Kidney (tissue), 22 donors: ENCODE measurements around the gene SCN10A. TPM values are rescaled to one million over a fixed set of nuclear protein-coding genes. Genes with fewer than 3 reads are reported as not detected.

ENCODE experiments used
- DNase-seq, 5 donors: peaks; one replicate each; pipeline ENCODE4 v3.0.0-alpha.2; 2013 to 2020
- FAIRE-seq: peaks from 2 replicates; lab custom pipeline; 2012; peaks lifted over from hg19 to GRCh38; lab: Jason Lieb, UNC
- H3K27ac ChIP-seq, 2 donors: one replicate each; pipeline ENCODE4 v1.7.0; 2013; ENCODE audit warnings: low read depth in 2 of 2, low read length in 2 of 2, inconsistent platforms in 1 of 2
- H3K27me3 ChIP-seq: one replicate; pipeline ENCODE4 v1.7.1; 2013; ENCODE audit warnings: low read length, inconsistent platforms; ENCODE audit not compliant: control insufficient read depth, insufficient read depth
- H3K36me3 ChIP-seq, 3 donors: one replicate each; pipeline versions ENCODE4 v1.7.0 to v1.7.1; 2013; ENCODE audit warnings: low read length in 3 of 3, control low read depth in 1 of 3, inconsistent platforms in 1 of 3; ENCODE audit not compliant: insufficient read depth in 3 of 3, control insufficient read depth in 2 of 3
- H3K4me1 ChIP-seq, 3 donors: one replicate each; pipeline versions ENCODE4 v1.7.0 to v1.7.1; 2013; ENCODE audit warnings: low read length in 3 of 3, inconsistent platforms in 1 of 3, low read depth in 1 of 3; ENCODE audit not compliant: control insufficient read depth in 2 of 3, insufficient read depth in 2 of 3
- H3K4me3 ChIP-seq, 3 donors: one replicate each; pipeline versions ENCODE4 v1.7.0 to v1.8.1; 2013; ENCODE audit warnings: low read length in 3 of 3, control low read depth in 1 of 3, inconsistent platforms in 1 of 3
- H3K9ac ChIP-seq, 3 donors: one replicate each; pipeline versions ENCODE4 v1.7.0 to v1.7.1; 2013; ENCODE audit warnings: low read length in 3 of 3, control low read depth in 1 of 3, inconsistent platforms in 1 of 3
- H3K9me3 ChIP-seq, 3 donors: one replicate each; pipeline versions ENCODE4 v1.7.0 to v1.7.1; 2013; ENCODE audit warnings: low read length in 3 of 3, control low read depth in 1 of 3, inconsistent platforms in 1 of 3; ENCODE audit not compliant: control insufficient read depth in 2 of 3, insufficient read depth in 1 of 3
- intact Hi-C: fragments of 100-400 bp; cut with DNase I; formaldehyde crosslinking; loops from one replicate; pipeline ENCODE4 v1.11.1; 2022
- long read RNA-seq, 10 donors: library from polyadenylated mRNA in 1 of 10; unstranded in 1 of 10; transcript quantifications; one replicate each; pipeline ENCODE4 v2.0.0 and lab custom pipeline, GENCODE V29; 2021 to 2026
- polyA plus RNA-seq: library from polyadenylated mRNA; stranded (reverse); fragments of 350-450 nt; fragmentation: Illumina TruSeq; extraction: RNeasy Lipid Tissue Mini Kit (QIAGEN cat#74804); gene quantifications from one replicate; pipeline ENCODE4 v1.2.3, GENCODE V29; 2014; ENCODE audit warnings: low read depth, low replicate concordance; ENCODE audit not compliant: insufficient read depth
- total RNA-seq: library from RNA; stranded (reverse); fragmentation: NEBNext Ultra II Directional; extraction: Animal tissue kit (Norgen Biotek cat#: 25700); gene quantifications from one replicate; pipeline ENCODE4 v1.2.1, GENCODE V29; 2021
- TF ChIP-seq, protein P1 (sequence below): IDR thresholded peaks from 3 replicates; pipeline ENCODE4 v1.5.1; 2012; ENCODE audit warnings: mild to moderate bottlenecking, moderate library complexity, borderline replicate concordance; ENCODE audit not compliant: insufficient read depth; ENCODE audit errors: extremely low read depth
- donor health status: control.
- donor health status: control.
- donor health status: control.
- donor health status: control.
- donor health status: control.
- donor health status: DM: yes; HTN: yes; CAD: no.
- donor health status: Normal renal cell carcinoma (clear cell type).

Gene SCN10A
- total RNA-seq (not detected), polyA plus RNA-seq (not detected)
- long read RNA-seq, donor 1: 0 reads
- long read RNA-seq, donor 2: 0 reads
- long read RNA-seq, donor 3: 0 reads
- long read RNA-seq, donor 4: 0 reads
- long read RNA-seq, donor 5: 0 reads
- long read RNA-seq, donor 6: 0 reads
- long read RNA-seq, donor 7: 0 reads
- long read RNA-seq, donor 8: 0 reads
- long read RNA-seq, donor 9: 0 reads
- long read RNA-seq, donor 10: 0 reads

DNA sequence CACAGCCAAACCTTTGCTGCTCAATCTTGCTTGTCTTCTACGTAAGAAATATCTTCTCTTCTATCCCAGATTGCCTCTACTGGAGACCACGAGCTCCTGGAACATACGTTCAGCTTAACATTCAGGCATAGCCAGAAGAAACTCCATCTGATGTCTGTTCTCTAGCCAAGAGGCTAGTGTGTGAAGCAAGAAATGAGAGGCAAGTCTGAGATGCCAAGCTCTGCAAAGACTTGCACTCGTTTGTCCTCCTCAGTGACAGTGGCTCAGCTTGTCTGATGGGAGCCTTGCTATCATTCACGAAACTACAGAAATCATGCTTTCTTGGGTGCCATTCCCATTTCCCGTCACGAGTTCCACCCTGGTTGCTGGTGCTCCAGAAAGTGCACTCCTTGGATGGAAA is at the start of gene SCN10A:
Gene SCN10A, minus strand, starts transcription at position 192 of the 400 bp plus-strand sequence. CDS start 22,207 bp downstream, outside the sequence.
- Histone ChIP-seq H3K27ac (no peak within 1 kb of the TSS), H3K9me3 (no peaks in the 10 kb centered on the region), H3K9ac (no peak within 1 kb of the TSS), H3K27me3 (no peaks in the 10 kb centered on the region), H3K4me1 (no peaks in the 10 kb centered on the region), H3K36me3 (no peaks in the 10 kb centered on the region), H3K4me3 (no peak within 1 kb of the TSS)
- TF ChIP-seq, protein P1, sequence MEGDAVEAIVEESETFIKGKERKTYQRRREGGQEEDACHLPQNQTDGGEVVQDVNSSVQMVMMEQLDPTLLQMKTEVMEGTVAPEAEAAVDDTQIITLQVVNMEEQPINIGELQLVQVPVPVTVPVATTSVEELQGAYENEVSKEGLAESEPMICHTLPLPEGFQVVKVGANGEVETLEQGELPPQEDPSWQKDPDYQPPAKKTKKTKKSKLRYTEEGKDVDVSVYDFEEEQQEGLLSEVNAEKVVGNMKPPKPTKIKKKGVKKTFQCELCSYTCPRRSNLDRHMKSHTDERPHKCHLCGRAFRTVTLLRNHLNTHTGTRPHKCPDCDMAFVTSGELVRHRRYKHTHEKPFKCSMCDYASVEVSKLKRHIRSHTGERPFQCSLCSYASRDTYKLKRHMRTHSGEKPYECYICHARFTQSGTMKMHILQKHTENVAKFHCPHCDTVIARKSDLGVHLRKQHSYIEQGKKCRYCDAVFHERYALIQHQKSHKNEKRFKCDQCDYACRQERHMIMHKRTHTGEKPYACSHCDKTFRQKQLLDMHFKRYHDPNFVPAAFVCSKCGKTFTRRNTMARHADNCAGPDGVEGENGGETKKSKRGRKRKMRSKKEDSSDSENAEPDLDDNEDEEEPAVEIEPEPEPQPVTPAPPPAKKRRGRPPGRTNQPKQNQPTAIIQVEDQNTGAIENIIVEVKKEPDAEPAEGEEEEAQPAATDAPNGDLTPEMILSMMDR: no peak
- DNase-seq (no peak), FAIRE-seq (no peak)
- intact Hi-C loops: no loop called here

DNA sequence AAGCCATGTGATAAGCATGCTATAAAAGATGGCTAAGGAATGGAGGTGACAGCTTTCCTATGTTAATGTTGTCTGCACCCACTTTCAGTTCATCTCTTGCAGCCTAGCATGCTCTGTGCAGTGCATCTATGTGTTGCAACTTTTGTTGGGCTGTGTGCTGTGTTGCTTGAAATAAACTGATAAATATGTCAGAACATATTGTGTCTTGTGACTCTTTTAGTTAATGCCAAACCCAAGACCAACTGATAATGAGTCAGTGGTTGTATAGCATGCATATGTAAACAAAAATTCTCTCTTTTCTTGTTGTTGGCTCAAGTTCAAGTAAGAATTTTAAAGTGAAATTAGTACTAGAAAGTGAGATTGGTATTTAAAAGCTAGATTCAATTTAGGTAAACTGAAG is 37.0 kb upstream of the SCN10A start:
- no peak for FAIRE-seq
- peaks cover 0 to 4% (median 0%) of the 10 kb centered on the region in 3 donors for H3K9me3 ChIP-seq
- DNase-seq: no peak
- no peak overlapping the region for H3K4me3 ChIP-seq
- H3K27me3 ChIP-seq: no peaks in the 10 kb centered on the region
- H3K4me1 ChIP-seq: no peaks in the 10 kb centered on the region
- no peak overlapping the region for H3K27ac ChIP-seq
- H3K9ac ChIP-seq: no peak overlapping the region
- no peaks in the 10 kb centered on the region for H3K36me3 ChIP-seq
- TF ChIP-seq, protein P1: no peak
- intact Hi-C loops: no loop called here

DNA sequence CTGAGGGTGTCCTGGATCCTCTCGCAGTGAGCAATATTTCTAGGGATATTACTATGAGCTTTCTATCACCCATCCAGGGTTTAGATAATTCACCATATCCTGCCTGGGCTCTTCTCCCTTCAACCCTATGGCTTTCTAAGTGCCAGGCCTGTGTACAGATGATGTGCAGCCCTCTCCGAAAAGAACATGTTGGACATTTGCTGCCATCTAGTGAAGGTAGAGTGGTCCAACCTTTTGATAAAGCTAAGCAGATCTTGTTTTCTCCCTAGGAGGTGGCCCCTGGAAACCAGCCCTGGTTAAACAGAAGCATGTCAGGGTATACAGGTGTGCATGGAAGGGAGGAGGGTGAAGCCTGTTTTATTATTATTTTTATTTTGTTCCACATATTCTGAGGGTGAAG is 27.9 kb upstream of the SCN10A start:
- Histone ChIP-seq H3K27me3 (no peaks in the 10 kb centered on the region), H3K27ac (no peak overlapping the region), H3K9ac (no peak overlapping the region), H3K9me3 (no peaks in the 10 kb centered on the region), H3K4me1 (no peaks in the 10 kb centered on the region), H3K4me3 (no peak overlapping the region), H3K36me3 (no peaks in the 10 kb centered on the region)
- intact Hi-C loops: no loop called here
- TF ChIP-seq, protein P1: peak; percentile 26
- FAIRE-seq (no peak), DNase-seq (peak in 2 of 5 donors; percentile 13 to 63)
